ENCODE data around the gene WASF1. TPM values are rescaled to one million over a fixed set of nuclear protein-coding genes. Genes with fewer than 3 reads are reported as not detected.
"Not testable (repeated sequence)": the region's sequence is repeated elsewhere in the genome, so short reads cannot be mapped to it uniquely, and the experiment has no call there.

WASF1 gene
- total and polyA plus RNA-seq, 8 donors = 5.5 to 27.3 (median 21.8) TPM

- Histone ChIP-seq H3K36me3 (no peaks in the 10 kb centered on the region), H3K9me3 (no peaks in the 10 kb centered on the region), H3K27me3 (no peaks in the 10 kb centered on the region), H3K4me1 (no peaks in the 10 kb centered on the region), H3K4me3 (no peak overlapping the region), H3K27ac (no peak overlapping the region)
- ATAC-seq (no peak), DNase-seq (no peak)
- intact Hi-C loops (cut with DNase I) = no loop called here
- no peak for TF ChIP-seq CTCF (IDR thresholded peaks at IDR 0.05)
Observed at GRCh38 chr6:110089323-110089722, 90.1 kb downstream of the WASF1 start.

DNA sequence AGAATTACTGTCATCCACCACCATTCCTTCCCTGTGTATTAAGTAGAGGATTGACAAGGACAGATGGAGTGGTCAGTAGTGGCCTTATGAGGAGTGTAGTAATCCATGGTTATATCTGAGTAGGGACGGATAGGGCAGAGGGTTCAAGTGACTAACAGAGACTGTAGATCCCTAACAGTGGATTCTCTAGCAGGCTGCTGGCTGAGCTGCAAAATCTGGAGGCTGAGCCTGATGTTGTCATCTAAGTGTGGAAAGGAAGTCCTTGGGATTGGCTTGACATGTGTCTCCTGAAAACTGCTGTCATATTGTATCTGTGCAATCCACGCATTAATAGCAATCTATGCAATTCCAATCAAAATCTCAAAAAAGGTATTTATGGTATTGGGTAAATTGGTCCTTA lies 94.2 kb downstream of the WASF1 start:
- Histone ChIP-seq H3K4me1 (no peaks in the 10 kb centered on the region), H3K4me3 (no peak overlapping the region), H3K27ac (no peak overlapping the region), H3K9me3 (no peaks in the 10 kb centered on the region), H3K27me3 (no peaks in the 10 kb centered on the region), H3K36me3 (no peaks in the 10 kb centered on the region)
- TF ChIP-seq CTCF (IDR thresholded peaks at IDR 0.05) = no peak
- ATAC-seq (no peak), DNase-seq (no peak)
- intact Hi-C loops (cut with DNase I) = no loop called here

DNA sequence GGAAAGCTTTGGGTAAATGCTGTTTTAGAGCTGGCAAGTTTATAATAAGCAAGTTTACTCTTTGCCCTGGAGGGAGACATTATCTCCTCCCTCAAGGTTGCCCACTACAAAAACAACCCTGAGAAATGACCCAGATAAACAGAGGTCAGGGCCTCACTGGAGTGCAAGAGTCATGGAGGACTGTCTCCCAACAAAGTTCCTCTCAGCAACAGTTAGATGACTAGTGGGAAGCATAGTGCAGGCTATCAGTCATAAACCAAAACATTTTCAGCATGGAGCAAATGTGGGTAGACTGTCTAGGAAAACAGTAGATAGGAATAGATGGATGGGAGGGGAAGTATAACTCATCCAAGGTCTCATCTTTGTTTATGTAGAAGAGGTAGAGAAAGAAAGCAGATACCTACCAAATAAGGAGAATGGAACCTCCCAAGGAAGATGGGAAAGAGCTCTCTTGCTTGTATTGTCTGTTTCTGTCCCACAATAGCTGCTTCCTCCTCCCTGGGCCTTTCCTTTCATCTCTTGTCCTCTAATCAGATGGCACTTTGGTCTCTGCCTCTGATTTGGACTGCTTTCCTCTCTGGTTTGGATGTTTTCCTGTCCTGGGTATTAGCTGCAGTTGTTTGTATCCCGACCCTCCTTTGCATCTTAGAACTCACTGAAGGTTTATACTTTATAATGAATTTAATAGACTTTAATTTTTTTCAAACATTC lies 95.4 kb downstream of the WASF1 start:
- no peak overlapping the region for H3K4me3 ChIP-seq
- no peak for TF ChIP-seq CTCF (IDR thresholded peaks at IDR 0.05)
- no peaks in the 10 kb centered on the region for H3K36me3 ChIP-seq
- intact Hi-C loops (cut with DNase I) = no loop called here
- no peak overlapping the region for H3K27ac ChIP-seq
- DNase-seq (no peak), ATAC-seq (no peak)
- no peaks in the 10 kb centered on the region for H3K27me3 ChIP-seq
- H3K4me1 ChIP-seq = no peaks in the 10 kb centered on the region
- H3K9me3 ChIP-seq = no peaks in the 10 kb centered on the region

DNA sequence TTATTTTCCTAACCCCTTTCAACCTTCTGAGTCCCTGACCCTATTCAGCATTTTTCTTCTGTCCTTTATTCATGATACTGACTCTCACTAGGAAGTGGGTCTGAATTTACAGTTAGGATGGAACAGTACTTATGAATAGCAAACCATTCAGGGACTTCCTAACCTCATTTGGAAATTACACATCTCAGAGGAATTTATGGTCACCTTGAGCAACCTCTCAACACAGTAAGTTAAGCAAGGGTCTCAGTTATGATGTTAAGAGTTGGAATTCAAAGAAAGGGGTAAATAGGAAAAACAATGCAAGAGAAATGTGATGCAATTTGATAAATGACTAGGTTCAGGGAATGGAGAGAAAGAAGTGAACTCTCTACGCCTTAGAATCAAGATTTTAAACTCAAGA lies 104.1 kb downstream of the WASF1 start:
- intact Hi-C loops (cut with DNase I) = no loop called here
- Histone ChIP-seq H3K27me3 (no peaks in the 10 kb centered on the region), H3K27ac (no peak overlapping the region), H3K9me3 (no peaks in the 10 kb centered on the region), H3K4me3 (no peak overlapping the region), H3K4me1 (no peaks in the 10 kb centered on the region), H3K36me3 (no peaks in the 10 kb centered on the region)
- ATAC-seq = no peak
- DNase-seq = no peak
- TF ChIP-seq CTCF (IDR thresholded peaks at IDR 0.05) = no peak

GRCh38 chr6:110073474-110073873 lies 106.0 kb downstream of the WASF1 start:
- H3K27me3 ChIP-seq; H3K27ac ChIP-seq; DNase-seq; H3K36me3 ChIP-seq; H3K4me1 ChIP-seq; H3K4me3 ChIP-seq; ATAC-seq; intact Hi-C loops (cut with DNase I); H3K9me3 ChIP-seq: not testable (repeated sequence)

- Histone ChIP-seq H3K4me1 (no peaks in the 10 kb centered on the region), H3K9me3 (no peaks in the 10 kb centered on the region), H3K4me3 (no peak overlapping the region), H3K27me3 (no peaks in the 10 kb centered on the region), H3K27ac (no peak overlapping the region), H3K36me3 (no peaks in the 10 kb centered on the region)
- intact Hi-C loops (cut with DNase I) = no loop called here
- TF ChIP-seq CTCF (IDR thresholded peaks at IDR 0.05) = no peak
- ATAC-seq (no peak), DNase-seq (no peak)
Observed at GRCh38 chr6:110068592-110068967, 110.9 kb downstream of the WASF1 start.

Data from left lung (tissue), 10 donors.